Breast epithelium (tissue), 4 donors: ENCODE results near the gene ADD1. TPM values are rescaled to one million over a fixed set of nuclear protein-coding genes. Genes with fewer than 3 reads are reported as not detected.

Experiments
- DNase-seq, 2 donors: peaks; one replicate each; pipeline ENCODE4 v3.0.0-alpha.2; 2019; ENCODE audit warnings: low spot score in 2 of 2
- H3K27ac ChIP-seq, 2 donors: fragments of 200-600 bp; sonication (generic) in 1 of 2; one replicate each; pipeline ENCODE4 v1.5.1; 2016 to 2019; ENCODE audit warnings: mild to moderate bottlenecking in 1 of 2
- H3K27me3 ChIP-seq, 2 donors: fragments of 200-600 bp; sonication (generic) in 1 of 2; one replicate each; pipeline versions ENCODE4 v1.5.1 to v1.6.0; 2017 to 2019; ENCODE audit warnings: control low read depth in 1 of 2, mild to moderate bottlenecking in 1 of 2
- H3K36me3 ChIP-seq: fragments of 200-600 bp; one replicate; pipeline ENCODE4 v1.5.1; 2019
- H3K4me1 ChIP-seq, 2 donors: fragments of 200-600 bp; sonication (generic); one replicate each; pipeline ENCODE4 v1.5.1; 2016 to 2019; ENCODE audit warnings: control low read depth in 1 of 2
- H3K4me3 ChIP-seq, 3 donors: fragments of 200-600 bp; sonication (generic); 1 replicate in 2 of 3; 2 replicates in 1 of 3; pipeline ENCODE4 v1.5.1; 2016 to 2019; ENCODE audit warnings: mild to moderate bottlenecking in 3 of 3, moderate library complexity in 2 of 3
- H3K9me3 ChIP-seq, 2 donors: fragments of 200-600 bp; sonication (generic) in 1 of 2; one replicate each; pipeline ENCODE4 v1.5.1; 2016 to 2019; ENCODE audit warnings: control low read depth in 1 of 2
- POLR2A ChIP-seq: fragments of 450-650 bp; IDR thresholded peaks from one replicate; pipeline ENCODE4 v1.6.1; 2016; ENCODE audit warnings: antibody characterized with exemption, mild to moderate bottlenecking, moderate library complexity
- POLR2AphosphoS5 ChIP-seq, 3 donors: sonication (generic); formaldehyde crosslinking; IDR thresholded peaks; one replicate each; pipeline ENCODE4 v1.6.1; 2017; ENCODE audit warnings: antibody characterized with exemption in 3 of 3
- intact Hi-C: fragments of 100-400 bp; cut with DNase I; formaldehyde crosslinking; loops from one replicate; pipeline ENCODE4 v1.15.1; 2023; ENCODE audit warnings: low total_unique reads
- total RNA-seq, 3 donors: library from RNA; depleted of rRNA; stranded (reverse); fragments of >200 nt; gene quantifications; one replicate each; pipeline ENCODE4 v1.1.0, GENCODE V29; 2016
- TF ChIP-seq, protein P1 (sequence below), 3 donors: fragments of 450-650 bp; IDR thresholded peaks; one replicate each; pipeline ENCODE4 v1.5.1; 2016 to 2017; ENCODE audit warnings: antibody characterized with exemption in 3 of 3, mild to moderate bottlenecking in 3 of 3, moderate library complexity in 3 of 3

Gene ADD1
- total RNA-seq, 3 donors from 2014 or later: 161 to 193 (median 181) TPM

DNA sequence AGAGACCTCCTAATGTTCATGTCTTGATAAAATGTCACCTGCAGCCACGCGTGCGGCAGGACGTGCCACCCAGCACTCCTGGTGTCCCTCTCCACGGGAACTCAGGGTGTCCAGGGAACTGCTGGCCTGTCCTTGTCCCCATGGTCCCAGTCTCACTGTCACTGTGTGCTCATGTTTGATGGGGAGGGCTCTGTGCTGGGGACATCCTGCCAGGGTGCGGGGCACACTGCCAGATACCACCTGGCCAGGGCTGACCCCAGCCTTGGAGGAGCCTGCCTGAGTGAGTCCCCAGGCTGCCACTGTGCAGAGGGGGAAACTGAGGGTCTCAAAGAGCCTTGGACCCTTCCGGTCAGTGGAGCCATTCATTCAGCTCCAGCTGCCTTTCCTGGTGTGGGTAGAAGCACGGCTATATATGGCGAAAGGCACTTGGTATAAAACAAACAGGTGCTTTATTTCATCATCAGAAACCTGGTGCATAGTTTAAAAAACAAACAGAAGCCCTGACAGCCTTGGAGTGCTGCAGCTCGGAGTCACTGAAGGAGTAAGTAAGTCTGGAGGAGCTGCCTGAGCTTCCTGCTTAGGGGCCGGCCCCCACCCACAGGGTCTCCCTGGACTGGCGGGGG is 86.6 kb downstream of the ADD1 start:
- Histone ChIP-seq H3K27me3 (no peaks in the 10 kb centered on the region), H3K4me1 (peaks cover 11 to 22% of the 10 kb centered on the region in 2 donors), H3K36me3 (peaks cover 5% of the 10 kb centered on the region), H3K4me3 (peak overlapping the region in 1 of 3 donors; percentile 28), H3K27ac (peak overlapping the region; percentile 93 to 95), H3K9me3 (no peaks in the 10 kb centered on the region)
- TF ChIP-seq, protein P1, sequence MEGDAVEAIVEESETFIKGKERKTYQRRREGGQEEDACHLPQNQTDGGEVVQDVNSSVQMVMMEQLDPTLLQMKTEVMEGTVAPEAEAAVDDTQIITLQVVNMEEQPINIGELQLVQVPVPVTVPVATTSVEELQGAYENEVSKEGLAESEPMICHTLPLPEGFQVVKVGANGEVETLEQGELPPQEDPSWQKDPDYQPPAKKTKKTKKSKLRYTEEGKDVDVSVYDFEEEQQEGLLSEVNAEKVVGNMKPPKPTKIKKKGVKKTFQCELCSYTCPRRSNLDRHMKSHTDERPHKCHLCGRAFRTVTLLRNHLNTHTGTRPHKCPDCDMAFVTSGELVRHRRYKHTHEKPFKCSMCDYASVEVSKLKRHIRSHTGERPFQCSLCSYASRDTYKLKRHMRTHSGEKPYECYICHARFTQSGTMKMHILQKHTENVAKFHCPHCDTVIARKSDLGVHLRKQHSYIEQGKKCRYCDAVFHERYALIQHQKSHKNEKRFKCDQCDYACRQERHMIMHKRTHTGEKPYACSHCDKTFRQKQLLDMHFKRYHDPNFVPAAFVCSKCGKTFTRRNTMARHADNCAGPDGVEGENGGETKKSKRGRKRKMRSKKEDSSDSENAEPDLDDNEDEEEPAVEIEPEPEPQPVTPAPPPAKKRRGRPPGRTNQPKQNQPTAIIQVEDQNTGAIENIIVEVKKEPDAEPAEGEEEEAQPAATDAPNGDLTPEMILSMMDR (IDR thresholded peaks at IDR 0.05): no peak
- TF ChIP-seq POLR2A (no peak), POLR2AphosphoS5 (IDR thresholded peaks at IDR 0.05) (no peak)
- peak in 1 of 2 donors; percentile 50 for DNase-seq
- intact Hi-C loops: no loop called here

DNA sequence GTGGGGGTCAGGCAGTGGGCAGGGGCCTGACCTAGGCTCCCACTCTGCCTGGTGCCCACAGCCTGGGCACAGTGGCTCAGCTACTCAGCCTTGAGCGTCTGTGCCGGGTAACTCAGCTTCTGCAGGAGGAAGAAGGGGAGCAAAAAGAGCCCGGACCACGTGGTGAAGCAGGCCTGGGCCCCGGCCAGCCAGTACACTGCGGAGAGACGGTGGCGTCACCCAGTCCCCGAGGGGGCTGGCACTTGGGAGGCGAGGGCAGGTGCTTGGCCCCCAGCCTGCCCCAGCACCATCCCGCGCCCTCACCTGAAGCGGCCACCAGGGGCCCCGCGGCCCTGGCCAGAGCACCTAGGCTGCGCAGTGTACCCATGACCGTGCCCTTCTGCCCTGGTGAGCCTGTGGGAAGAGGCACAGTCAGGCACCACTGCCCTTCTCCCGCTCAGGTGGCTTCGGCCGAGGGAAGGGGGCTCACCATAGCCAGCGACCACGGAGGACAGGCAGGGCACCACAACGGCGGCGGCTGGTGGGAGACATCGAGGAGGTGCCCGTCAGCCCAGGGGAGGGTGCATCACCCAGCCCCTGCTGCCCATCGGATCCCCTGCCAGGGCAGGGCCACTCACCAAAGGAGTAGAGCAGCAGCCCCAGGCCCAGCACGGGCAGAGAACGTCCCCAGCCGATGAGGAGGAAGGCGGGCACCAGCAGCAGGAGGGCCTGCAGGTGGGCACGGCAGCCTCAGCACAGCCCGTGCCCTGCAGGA is 87.3 kb downstream of the ADD1 start:
- H3K9me3 ChIP-seq: no peaks in the 10 kb centered on the region
- H3K4me1 ChIP-seq: peaks cover 17 to 29% of the 10 kb centered on the region in 2 donors
- peak overlapping the region in 1 of 3 donors; percentile 28 for H3K4me3 ChIP-seq
- intact Hi-C loops: no loop called here
- no peaks in the 10 kb centered on the region for H3K27me3 ChIP-seq
- TF ChIP-seq POLR2AphosphoS5 (IDR thresholded peaks at IDR 0.05): peak in 2 of 3 donors; percentile 21 to 25
- TF ChIP-seq POLR2A: no peak
- TF ChIP-seq, protein P1 (IDR thresholded peaks at IDR 0.05): peak; percentile 46 to 60 (median 54)
- peaks cover 2% of the 10 kb centered on the region for H3K36me3 ChIP-seq
- peak overlapping the region; percentile 93 to 95 for H3K27ac ChIP-seq
- peak; percentile 73 to 90 for DNase-seq

DNA sequence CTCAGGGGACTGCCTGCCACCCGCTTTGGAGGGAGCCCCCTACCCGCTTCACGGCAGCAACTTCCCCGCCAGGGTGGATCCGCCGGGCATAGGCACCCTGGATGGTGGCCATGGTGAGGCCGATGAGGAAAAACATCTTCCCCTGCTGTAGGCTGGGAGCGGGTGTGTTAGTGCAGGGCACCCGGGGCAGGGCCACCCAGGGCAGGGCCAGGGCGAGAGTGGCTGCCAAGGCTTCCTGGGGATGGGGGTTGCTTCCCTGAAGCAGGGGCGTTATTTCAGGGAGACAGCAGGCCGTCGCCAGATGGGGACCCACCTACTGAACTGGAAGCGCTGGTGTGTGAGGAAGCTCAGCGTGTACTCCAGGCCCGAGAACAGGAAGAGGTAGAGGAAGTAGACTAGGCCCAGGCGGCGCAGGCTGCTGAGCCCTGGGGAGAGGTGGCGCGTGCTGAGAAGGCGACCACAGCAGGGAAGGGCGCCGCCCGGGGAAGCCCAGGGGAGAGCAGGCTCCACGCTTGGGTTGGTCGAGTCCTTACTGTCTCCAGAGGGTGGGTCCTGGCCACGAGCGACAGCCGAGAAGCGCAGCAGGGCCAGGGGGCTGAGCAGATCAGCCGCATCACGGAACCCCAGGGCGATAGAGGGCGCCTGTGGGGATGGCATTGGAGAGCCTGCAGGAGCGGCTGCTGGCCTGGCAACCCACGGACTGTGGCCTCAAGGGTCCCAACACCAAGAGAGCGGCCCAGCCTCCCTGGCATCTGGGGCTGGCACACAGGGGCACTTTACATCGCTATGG is 88.1 kb downstream of the ADD1 start:
- no peaks in the 10 kb centered on the region for H3K36me3 ChIP-seq
- intact Hi-C loops: no loop called here

DNA sequence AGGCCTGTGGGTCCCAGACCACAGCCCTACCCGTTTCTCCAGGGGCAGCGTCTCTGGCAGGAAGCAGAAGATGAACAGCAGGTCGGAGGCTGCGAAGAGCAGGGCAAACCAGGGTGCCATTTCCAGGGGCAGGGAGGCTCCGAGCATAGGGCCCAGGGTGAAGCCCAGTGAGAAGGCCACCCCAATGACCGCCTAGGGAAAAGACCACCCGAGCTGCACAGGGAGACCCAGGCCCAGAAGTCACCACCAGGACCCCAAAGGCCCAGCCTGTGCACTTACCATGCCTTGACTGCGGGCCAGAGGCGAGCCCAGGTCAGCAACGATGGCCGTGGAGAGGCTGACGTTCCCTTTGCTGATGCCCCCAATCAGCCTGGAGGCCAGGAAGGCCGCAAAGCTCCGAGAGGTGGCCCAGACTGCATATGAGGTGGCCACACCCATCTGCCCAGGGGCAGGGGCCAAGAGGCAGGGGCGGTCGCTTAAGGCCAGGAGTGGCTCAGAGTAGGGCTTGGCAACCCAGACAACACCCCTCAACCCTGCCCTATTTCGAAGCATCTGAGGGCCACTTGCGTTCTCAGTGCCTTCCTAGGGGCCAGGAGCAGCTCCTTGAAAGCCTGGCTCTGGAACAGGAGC is 88.8 kb downstream of the ADD1 start:
- Histone ChIP-seq H3K4me1 (peaks cover 17 to 42% of the 10 kb centered on the region in 2 donors), H3K36me3 (no peaks in the 10 kb centered on the region), H3K9me3 (no peaks in the 10 kb centered on the region), H3K27ac (peak overlapping the region; percentile 93 to 95), H3K27me3 (no peaks in the 10 kb centered on the region), H3K4me3 (peak overlapping the region in 1 of 3 donors; percentile 97)
- peak in 1 of 2 donors; percentile 47 for DNase-seq
- intact Hi-C loops: no loop called here
- TF ChIP-seq POLR2AphosphoS5 (IDR thresholded peaks at IDR 0.05) (no peak), POLR2A (no peak)
- TF ChIP-seq, protein P1 (IDR thresholded peaks at IDR 0.05): no peak

More for the DNA sequence above, 88.1 kb downstream of the ADD1 start:
- H3K27ac ChIP-seq: peak overlapping the region; percentile 93 to 95
- H3K4me3 ChIP-seq: peak overlapping the region in 1 of 3 donors; percentile 28
- peaks cover 17 to 36% of the 10 kb centered on the region in 2 donors for H3K4me1 ChIP-seq
- no peaks in the 10 kb centered on the region for H3K9me3 ChIP-seq
- no peak for TF ChIP-seq POLR2A
- TF ChIP-seq POLR2AphosphoS5 (IDR thresholded peaks at IDR 0.05): peak in 1 of 3 donors; percentile 35
- DNase-seq: peak in 1 of 2 donors; percentile 51
- H3K27me3 ChIP-seq: no peaks in the 10 kb centered on the region
